Keratinocyte (primary cell): ENCODE data around the gene MUC21. TPM values are rescaled to one million over a fixed set of nuclear protein-coding genes. Genes with fewer than 3 reads are reported as not detected.
"Not testable (repeated sequence)": the region's sequence is repeated elsewhere in the genome, so short reads cannot be mapped to it uniquely, and the experiment has no call there.

Experiments
- DNase-seq: peaks from one replicate; pipeline ENCODE4 v3.0.0-alpha.2; 2011; ENCODE audit warnings: low read depth, missing footprints, low spot score
- FAIRE-seq: peaks from 2 replicates; lab custom pipeline; 2011; peaks lifted over from hg19 to GRCh38; lab: Jason Lieb, UNC
- H2AFZ ChIP-seq: 2 replicates; pipeline ENCODE4 v1.6.0; 2012; ENCODE audit warnings: low read length, control low read depth, inconsistent platforms; ENCODE audit not compliant: control insufficient read depth
- H3K27ac ChIP-seq: 2 replicates; pipeline ENCODE4 v1.5.1; 2011; ENCODE audit warnings: low read length; ENCODE audit not compliant: control insufficient read depth, insufficient read depth
- H3K27me3 ChIP-seq: 3 replicates; pipeline ENCODE4 v1.6.0; 2011; ENCODE audit warnings: low read length; ENCODE audit not compliant: control insufficient read depth, insufficient read depth; ENCODE audit errors: extremely low read depth
- H3K36me3 ChIP-seq, 2 experiments: 2 replicates in 1 of 2; 3 replicates in 1 of 2; pipeline ENCODE4 v1.5.1; 2011; ENCODE audit warnings: low read length in 2 of 2, mild to moderate bottlenecking in 1 of 2; ENCODE audit not compliant: control insufficient read depth in 2 of 2, insufficient read depth in 2 of 2; ENCODE audit errors: extremely low read depth in 1 of 2
- H3K4me1 ChIP-seq: 3 replicates; pipeline ENCODE4 v1.5.1; 2011; ENCODE audit warnings: low read length; ENCODE audit not compliant: control insufficient read depth, insufficient read depth; ENCODE audit errors: extremely low read depth
- H3K4me2 ChIP-seq: 3 replicates; pipeline ENCODE4 v1.6.0; 2011; ENCODE audit warnings: low read depth, low read length; ENCODE audit not compliant: control insufficient read depth, insufficient read depth; ENCODE audit errors: extremely low read depth
- H3K4me3 ChIP-seq, 3 experiments: fragments of 200-600 bp in 1 of 3; sonication (generic) in 1 of 3; 2 replicates in 2 of 3; 3 replicates in 1 of 3; pipeline ENCODE4 v1.5.1; 2011 to 2016; ENCODE audit warnings: low read length in 3 of 3, mild to moderate bottlenecking in 3 of 3, control low read depth in 2 of 3, inconsistent platforms in 1 of 3, low read depth in 1 of 3, mixed read lengths in 1 of 3, mixed run types in 1 of 3, moderate library complexity in 1 of 3; ENCODE audit not compliant: control insufficient read depth in 2 of 3, insufficient read depth in 2 of 3; ENCODE audit errors: extremely low read depth in 1 of 3
- H3K79me2 ChIP-seq: 2 replicates; pipeline ENCODE4 v1.6.0; 2012; ENCODE audit warnings: low read length; ENCODE audit not compliant: control insufficient read depth, insufficient read depth
- H3K9ac ChIP-seq: 3 replicates; pipeline ENCODE4 v1.6.0; 2011; ENCODE audit warnings: low read length; ENCODE audit not compliant: control insufficient read depth, insufficient read depth; ENCODE audit errors: extremely low read depth
- H3K9me1 ChIP-seq: 3 replicates; pipeline ENCODE4 v1.6.0; 2011; ENCODE audit warnings: low read length; ENCODE audit not compliant: control insufficient read depth, insufficient read depth; ENCODE audit errors: extremely low read depth
- H3K9me3 ChIP-seq: 2 replicates; pipeline ENCODE4 v1.5.1; 2012; ENCODE audit warnings: low read depth, low read length; ENCODE audit not compliant: control insufficient read depth
- H4K20me1 ChIP-seq: 3 replicates; pipeline ENCODE4 v1.6.0; 2011; ENCODE audit warnings: low read length; ENCODE audit not compliant: control insufficient read depth, insufficient read depth; ENCODE audit errors: extremely low read depth
- CTCF ChIP-seq, 3 experiments: IDR thresholded peaks in 1 of 3; conservative IDR thresholded peaks in 1 of 3; optimal IDR thresholded peaks in 1 of 3; 2 replicates in 2 of 3; 3 replicates in 1 of 3; pipeline versions ENCODE3 to v1.5.1; 2011; ENCODE audit warnings: low read length in 3 of 3, mild to moderate bottlenecking in 3 of 3, moderate library complexity in 2 of 3, control low read depth in 1 of 3, inconsistent platforms in 1 of 3; ENCODE audit not compliant: insufficient read depth in 2 of 3; ENCODE audit errors: extremely low read depth in 1 of 3
- EZH2 ChIP-seq: IDR thresholded peaks from one replicate; pipeline ENCODE4 v1.6.1; 2012; ENCODE audit warnings: inconsistent platforms, mild to moderate bottlenecking, low read length, moderate library complexity
- dilution Hi-C: fragments of 300-500 bp; cut with MboI; formaldehyde crosslinking; loops from one replicate; pipeline ENCODE4 v1.7.0; 2020; ENCODE audit warnings: low sequenced_read_pairs; ENCODE audit not compliant: extremely low pct_ligation_motif_present
- polyA plus RNA-seq, 5 experiments: library from polyadenylated mRNA; depleted of rRNA in 3 of 5; stranded (reverse) in 3 of 5; stranded (forward) in 1 of 5; unstranded in 1 of 5; fragments of >200 nt; gene quantifications; 1 replicate in 1 of 5; 2 replicates in 3 of 5; 3 replicates in 1 of 5; pipeline versions ENCODE4 v1.2.1 to v1.2.3, GENCODE V29; 2011 to 2012; ENCODE audit warnings: missing spikeins in 2 of 5, low read depth in 1 of 5, low replicate concordance in 1 of 5

MUC21 gene
- polyA plus RNA-seq, 1 donor (not counting 4 experiments of a cell fraction or from before 2014, with no cell fraction given), result not detected

DNA sequence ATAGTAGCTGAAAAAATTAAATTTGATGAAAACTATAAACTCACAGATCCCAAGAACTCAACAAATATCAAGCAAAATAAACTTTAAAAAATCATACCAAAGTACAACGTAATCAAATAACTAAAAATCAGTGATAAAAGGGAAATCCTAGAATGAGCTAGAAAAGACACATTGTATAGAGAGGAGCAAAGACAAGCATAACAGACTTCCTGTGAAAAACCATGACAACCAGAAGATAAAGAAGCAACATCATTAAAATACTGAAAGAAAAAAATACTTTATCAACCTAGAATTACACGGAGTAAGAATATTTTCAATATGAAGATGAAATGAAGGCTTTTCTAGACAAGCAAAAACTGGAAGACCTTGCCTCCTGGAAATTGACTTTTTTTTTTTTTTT is 36.5 kb downstream of the MUC21 start:
- no peak for FAIRE-seq
- no peak overlapping the region for H3K4me3 ChIP-seq
- no peak overlapping the region for H3K9ac ChIP-seq
- no peaks in the 10 kb centered on the region for H3K4me1 ChIP-seq
- H3K79me2 ChIP-seq, result no peaks in the 10 kb centered on the region
- H3K27me3 ChIP-seq, result peaks cover 3% of the 10 kb centered on the region
- TF ChIP-seq EZH2, result no peak
- TF ChIP-seq CTCF (optimal IDR thresholded peaks at IDR 0.05 in 1 of 3, IDR thresholded peaks at IDR 0.05 in 1 of 3, conservative IDR thresholded peaks at IDR 0.05 in 1 of 3; ENCODE audit: extremely low read depth in 1 of 3, insufficient read depth in 2 of 3, low read length in 3 of 3), result no peak
- H4K20me1 ChIP-seq, result no peaks in the 10 kb centered on the region
- no peaks in the 10 kb centered on the region for H3K9me3 ChIP-seq
- H3K4me2 ChIP-seq, result peak overlapping the region; percentile 22
- dilution Hi-C loops, result no loop called here
- H3K36me3 ChIP-seq, result no peaks in the 10 kb centered on the region
- H3K27ac ChIP-seq, result no peak overlapping the region
- no peaks in the 10 kb centered on the region for H3K9me1 ChIP-seq
- H2AFZ ChIP-seq, result no peak overlapping the region
- DNase-seq, result no peak

DNA sequence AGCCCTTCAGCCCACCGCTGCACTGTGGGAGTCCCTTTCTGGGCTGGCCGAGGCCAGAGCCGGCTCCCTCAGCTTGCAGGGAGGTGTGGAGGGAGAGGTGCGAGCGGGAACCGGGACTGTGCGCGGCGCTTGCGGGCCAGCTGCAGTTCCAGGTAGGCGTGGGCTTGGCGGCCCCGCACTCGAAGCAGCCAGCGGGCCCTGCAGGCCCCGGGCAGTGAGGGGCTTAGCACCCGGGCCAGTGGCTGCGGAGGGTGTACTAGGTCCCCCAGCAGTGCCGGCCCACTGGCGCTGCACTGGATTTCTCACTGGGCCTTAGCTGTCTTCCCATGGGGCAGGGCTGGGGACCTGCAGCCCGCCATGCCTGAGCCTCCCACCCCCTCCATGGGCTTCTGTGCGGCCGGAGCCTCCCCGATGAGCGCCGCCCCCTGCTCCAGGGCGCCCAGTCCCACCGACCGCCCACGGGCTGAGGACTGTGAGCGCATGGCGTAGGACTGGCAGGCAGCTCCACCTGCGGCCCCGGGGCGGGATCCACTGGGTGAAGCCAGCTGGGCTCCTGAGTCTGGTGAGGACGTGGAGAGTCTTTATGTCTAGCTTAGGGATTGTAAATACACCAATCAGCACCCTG is 37.2 kb downstream of the MUC21 start:
- H3K9ac ChIP-seq, H3K79me2 ChIP-seq, dilution Hi-C loops, H3K27me3 ChIP-seq, H3K36me3 ChIP-seq, H3K4me1 ChIP-seq, FAIRE-seq, H4K20me1 ChIP-seq, H3K4me3 ChIP-seq, H2AFZ ChIP-seq, H3K27ac ChIP-seq, H3K4me2 ChIP-seq, H3K9me3 ChIP-seq, DNase-seq, H3K9me1 ChIP-seq: not testable (repeated sequence)

DNA sequence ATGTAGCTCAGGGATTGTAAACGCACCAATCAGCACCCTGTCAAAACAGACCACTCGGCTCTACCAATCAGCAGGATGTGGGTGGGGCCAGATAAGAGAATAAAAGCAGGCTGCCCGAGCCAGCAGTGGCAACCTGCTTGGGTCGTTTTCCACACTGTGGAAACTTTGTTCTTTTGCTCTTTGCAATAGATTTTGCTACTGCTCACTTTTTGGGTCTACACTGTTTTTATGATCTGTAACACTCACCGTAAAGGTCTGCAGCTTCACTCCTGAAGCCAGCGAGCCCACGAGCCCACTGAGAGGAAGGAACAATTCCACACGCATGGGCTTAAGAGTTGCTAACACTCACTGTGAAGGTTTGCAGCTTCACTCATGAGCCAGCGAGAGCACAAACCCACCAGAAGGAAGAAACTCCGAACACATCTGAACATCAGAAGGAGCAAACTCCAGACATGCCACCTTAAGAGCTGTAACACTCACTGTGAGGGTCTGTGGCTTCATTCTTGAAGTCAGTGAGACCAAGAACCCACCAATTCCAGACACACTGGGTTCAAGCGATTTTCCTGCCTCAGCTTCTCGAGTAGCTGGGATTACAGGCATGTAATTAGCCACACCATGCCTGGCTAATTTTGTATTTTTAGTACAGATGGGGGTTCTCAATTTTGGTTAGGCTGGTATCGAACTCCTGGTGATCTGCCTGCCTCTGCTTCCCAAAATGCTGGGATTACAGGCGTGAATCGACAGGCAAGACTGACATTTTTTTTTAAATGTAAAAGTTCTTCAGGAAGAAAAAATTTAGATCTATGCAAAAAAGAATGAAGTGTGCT is 38.4 kb downstream of the MUC21 start:
- dilution Hi-C loops, FAIRE-seq: not testable (repeated sequence)

More for the DNA sequence above, 38.4 kb downstream of the MUC21 start:
- not testable (repeated sequence) for H3K79me2 ChIP-seq, H3K9ac ChIP-seq, H3K4me2 ChIP-seq, H4K20me1 ChIP-seq, H3K27ac ChIP-seq, H2AFZ ChIP-seq, H3K4me3 ChIP-seq, H3K9me3 ChIP-seq, H3K4me1 ChIP-seq, H3K36me3 ChIP-seq, H3K27me3 ChIP-seq, DNase-seq, H3K9me1 ChIP-seq
